Astrocyte of the spinal cord (primary cell): Measurements from ENCODE around the gene ELOVL5.

Experiments used
- DNase-seq: peaks from one replicate; pipeline ENCODE4 v3.0.0; 2011; ENCODE audit warnings: low read depth, low spot score
- H3K4me3 ChIP-seq: 2 replicates; pipeline ENCODE4 v1.5.1; 2011; ENCODE audit warnings: low read depth, mild to moderate bottlenecking, low read length, moderate library complexity
- in situ Hi-C: cut with HindIII; loops from 2 replicates; pipeline ENCODE4 v1.10.0; 2017; ENCODE audit warnings: low sequenced_read_pairs
- TF ChIP-seq, protein P1 (sequence below): IDR thresholded peaks from 2 replicates; pipeline ENCODE4 v1.5.1; 2012; ENCODE audit warnings: low read depth, mild to moderate bottlenecking, low read length, inconsistent platforms

The ELOVL5 gene

DNA sequence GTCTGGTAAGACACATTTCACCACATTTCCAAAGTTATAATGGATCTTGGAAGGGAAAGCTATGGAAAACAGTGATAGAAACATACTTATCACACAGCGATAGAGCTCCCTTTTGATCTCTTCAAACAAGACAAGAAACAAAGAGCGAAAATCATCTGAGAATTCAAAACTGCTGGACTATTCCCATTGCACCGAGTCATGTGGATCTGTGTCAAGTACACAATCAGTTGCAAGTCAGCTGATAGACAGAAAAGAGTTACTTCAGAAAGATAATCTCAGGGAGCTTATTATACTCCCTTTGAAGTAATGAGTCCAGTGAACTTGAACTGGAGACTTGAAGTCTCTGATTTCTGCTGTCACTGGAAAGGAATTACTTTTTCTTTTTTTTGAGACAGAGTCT, 110.4 kb downstream of the ELOVL5 start:
- no peak for DNase-seq
- H3K4me3 ChIP-seq, result no peak overlapping the region
- in situ Hi-C loops, result no loop called here
- TF ChIP-seq, protein P1, sequence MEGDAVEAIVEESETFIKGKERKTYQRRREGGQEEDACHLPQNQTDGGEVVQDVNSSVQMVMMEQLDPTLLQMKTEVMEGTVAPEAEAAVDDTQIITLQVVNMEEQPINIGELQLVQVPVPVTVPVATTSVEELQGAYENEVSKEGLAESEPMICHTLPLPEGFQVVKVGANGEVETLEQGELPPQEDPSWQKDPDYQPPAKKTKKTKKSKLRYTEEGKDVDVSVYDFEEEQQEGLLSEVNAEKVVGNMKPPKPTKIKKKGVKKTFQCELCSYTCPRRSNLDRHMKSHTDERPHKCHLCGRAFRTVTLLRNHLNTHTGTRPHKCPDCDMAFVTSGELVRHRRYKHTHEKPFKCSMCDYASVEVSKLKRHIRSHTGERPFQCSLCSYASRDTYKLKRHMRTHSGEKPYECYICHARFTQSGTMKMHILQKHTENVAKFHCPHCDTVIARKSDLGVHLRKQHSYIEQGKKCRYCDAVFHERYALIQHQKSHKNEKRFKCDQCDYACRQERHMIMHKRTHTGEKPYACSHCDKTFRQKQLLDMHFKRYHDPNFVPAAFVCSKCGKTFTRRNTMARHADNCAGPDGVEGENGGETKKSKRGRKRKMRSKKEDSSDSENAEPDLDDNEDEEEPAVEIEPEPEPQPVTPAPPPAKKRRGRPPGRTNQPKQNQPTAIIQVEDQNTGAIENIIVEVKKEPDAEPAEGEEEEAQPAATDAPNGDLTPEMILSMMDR, result no peak

DNA sequence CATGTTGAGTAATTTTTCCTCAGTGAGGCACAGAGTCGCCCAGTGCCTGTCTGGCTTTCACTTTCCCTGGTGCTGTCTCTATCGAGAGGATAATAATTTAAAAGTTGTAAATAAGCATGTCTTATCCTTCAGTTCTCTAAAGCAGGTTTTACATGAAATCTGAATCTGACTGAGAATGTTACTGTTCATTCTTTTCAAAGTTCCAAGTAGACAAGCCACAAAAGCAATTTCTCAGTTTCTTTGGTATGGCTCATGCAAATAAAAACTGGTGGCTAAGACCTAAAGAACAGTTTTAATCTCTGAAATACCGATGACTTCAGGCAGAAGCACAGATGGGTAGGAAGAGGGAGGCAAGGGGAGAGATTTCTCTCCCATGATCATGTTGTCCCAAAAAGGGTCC, 112.5 kb downstream of the ELOVL5 start:
- H3K4me3 ChIP-seq, result no peak overlapping the region
- TF ChIP-seq, protein P1, result no peak

DNA sequence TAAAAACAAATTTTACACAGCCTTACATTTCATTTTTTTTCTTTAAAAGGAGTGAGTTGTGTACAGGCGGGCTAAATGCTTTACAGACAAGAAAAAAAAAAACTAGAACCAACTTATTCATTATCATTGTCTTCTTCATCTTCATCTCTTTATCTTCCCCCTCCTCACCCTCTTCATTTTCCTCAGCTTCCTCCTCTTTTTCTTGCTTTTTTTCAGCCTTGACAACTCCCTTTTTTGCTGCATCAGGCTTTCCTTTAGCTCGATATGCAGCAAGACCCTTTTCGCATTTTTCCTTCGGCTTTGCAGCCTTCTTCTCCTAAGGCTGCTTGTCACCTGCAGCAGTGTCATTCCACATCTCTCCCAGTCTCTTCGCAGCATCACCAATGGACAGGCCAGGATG, 113.2 kb downstream of the ELOVL5 start:
- in situ Hi-C loops, result no loop called here
- DNase-seq, result no peak
- TF ChIP-seq, protein P1, result no peak
- no peak overlapping the region for H3K4me3 ChIP-seq

More for the DNA sequence above, 112.5 kb downstream of the ELOVL5 start:
- no peak for DNase-seq
- in situ Hi-C loops, result no loop called here

DNA sequence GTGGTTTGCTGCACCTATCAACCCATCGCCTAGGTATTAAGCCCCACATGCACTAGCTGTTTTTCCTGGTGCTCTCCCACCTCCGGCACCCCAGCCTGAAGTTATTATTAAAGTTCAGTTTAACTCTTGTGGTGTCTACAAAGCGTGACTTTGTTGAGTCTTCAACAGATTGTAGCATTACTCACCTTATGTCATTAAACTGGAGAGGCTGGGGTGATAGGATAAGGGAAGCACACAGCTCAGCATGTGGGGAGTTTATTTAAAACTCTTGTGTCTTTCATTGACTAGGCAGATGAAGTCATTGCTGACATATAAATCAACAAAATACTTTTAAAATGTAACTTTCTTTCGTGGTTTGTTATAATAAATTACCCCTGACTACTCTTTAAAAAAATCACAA, 115.4 kb downstream of the ELOVL5 start:
- in situ Hi-C loops, result no loop called here
- TF ChIP-seq, protein P1, result no peak

DNA sequence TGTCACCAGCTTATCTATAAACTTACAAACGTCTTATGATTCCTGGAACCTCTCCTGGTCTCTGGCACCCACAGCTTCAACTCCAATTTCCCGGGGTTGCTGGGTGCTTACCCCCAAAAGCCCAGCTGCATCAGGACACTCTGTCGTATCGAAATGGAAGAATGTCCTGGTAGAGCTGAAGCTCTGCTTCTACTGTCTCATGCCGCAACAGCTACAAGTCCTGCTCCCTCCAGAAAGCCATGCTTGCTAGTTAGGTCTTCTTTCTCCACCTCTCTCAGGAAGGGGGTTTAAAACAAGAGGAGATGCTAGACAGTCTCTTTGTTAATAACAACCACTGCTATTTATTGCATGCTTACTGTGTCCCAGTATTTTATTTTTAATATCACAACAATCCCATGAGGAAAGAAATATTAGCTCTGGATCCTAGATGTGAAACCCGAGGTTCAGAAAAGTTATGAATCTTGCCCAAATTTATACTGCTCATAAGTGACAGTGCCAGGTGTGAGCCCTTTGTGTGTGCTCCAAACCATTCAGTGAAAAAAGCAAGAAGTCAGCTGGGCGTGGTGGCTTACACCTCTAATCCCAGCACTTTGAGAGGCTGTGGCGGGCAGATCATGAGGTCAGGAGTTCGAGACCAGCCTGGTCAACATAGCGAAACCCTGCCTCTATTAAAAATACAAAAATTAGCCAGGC, 117.8 kb downstream of the ELOVL5 start:
- in situ Hi-C loops, result no loop called here
- no peak overlapping the region for H3K4me3 ChIP-seq

More for the DNA sequence above, 115.4 kb downstream of the ELOVL5 start:
- DNase-seq, result peak; percentile 65
- no peak overlapping the region for H3K4me3 ChIP-seq

DNA sequence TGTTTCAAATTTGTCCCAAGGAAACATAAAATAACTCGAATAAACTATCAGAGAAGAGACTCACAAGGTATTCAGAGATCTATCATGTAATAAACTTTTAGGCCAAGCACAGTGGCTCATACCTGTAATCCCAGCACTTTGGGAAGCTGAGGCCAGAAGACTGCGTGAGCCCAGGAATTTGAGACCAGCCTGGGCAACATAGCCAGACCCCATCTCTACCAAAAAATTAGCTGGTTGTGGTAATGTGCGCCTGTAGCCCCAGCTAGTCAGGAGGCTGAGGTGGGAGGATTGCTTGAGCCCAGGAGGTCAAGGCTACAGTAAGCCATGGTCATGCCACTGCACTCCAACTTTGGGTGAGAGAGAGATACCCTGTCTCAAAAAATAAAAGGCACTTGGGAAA, 120.9 kb downstream of the ELOVL5 start:
- in situ Hi-C loops, result no loop called here
- TF ChIP-seq, protein P1, result no peak
- no peak for DNase-seq
- no peak overlapping the region for H3K4me3 ChIP-seq

More for the DNA sequence above, 117.8 kb downstream of the ELOVL5 start:
- TF ChIP-seq, protein P1, result no peak
- no peak for DNase-seq

DNA sequence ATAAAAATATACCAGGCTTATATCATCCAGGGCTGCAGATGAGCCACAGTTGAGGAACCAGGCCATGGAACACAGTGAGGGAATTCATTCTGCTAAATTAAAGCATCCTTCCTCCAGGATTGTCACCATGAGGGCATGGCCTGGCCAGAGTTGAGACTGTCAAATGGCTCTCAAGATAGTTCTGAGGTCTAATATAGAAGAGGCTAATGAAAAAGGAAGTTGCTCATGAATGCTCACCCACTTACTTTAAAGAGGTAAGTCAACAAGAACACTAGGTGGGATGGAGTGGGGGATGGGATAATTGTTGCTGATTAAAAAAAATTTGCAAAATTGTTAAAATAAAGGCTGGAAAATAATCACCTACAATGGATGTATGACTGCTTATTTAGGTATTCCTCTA, 128.1 kb downstream of the ELOVL5 start:
- TF ChIP-seq, protein P1, result no peak
- no peak for DNase-seq
- H3K4me3 ChIP-seq, result no peak overlapping the region
- in situ Hi-C loops, result no loop called here
